ENCODE measurements around the gene MGAM2. TPM values are rescaled to one million over a fixed set of nuclear protein-coding genes. Genes with fewer than 3 reads are reported as not detected.

Gene MGAM2
- total RNA-seq, 1 experiment from 2014 or later: 10.1 TPM

GRCh38 chr7:142263598-142264380, 152.3 kb downstream of the MGAM2 start:
- DNase-seq (ENCODE audit: low spot score): no peak

Other genes starting within 250 kb of the MGAM2 start
- gene OR9A4, start 195.3 kb upstream of the MGAM2 start, total RNA-seq (2014; rRNA removed; shearing (Covaris generic)): not detected in 2 replicates
- not detected in 2 replicates for gene CLEC5A, start 164.7 kb upstream of the MGAM2 start, total RNA-seq (2014; rRNA removed; shearing (Covaris generic))
- gene TAS2R38, start 137.9 kb upstream of the MGAM2 start, total RNA-seq (2014; rRNA removed; shearing (Covaris generic)): 0.08 and 0.36 TPM in 2 replicates
- gene MGAM, start 115.8 kb upstream of the MGAM2 start, total RNA-seq (2014; rRNA removed; shearing (Covaris generic)): under 0.01 and 0.05 TPM in 2 replicates
- gene PRSS58, start 146.3 kb downstream of the MGAM2 start, total RNA-seq (2014; rRNA removed; shearing (Covaris generic)): not detected in 2 replicates

All from HT-29 (cell line).